K562 (cell line): ENCODE measurements around the gene MAD2L1BP. TPM values are rescaled to one million over a fixed set of nuclear protein-coding genes. Genes with fewer than 3 reads are reported as not detected.

ENCODE experiments used
- ATAC-seq: fragments of 200-7000 bp; cut with Tn5 transposase; 3 replicates; pipeline ENCODE4 v1.9.1; 2020; ENCODE audit warnings: moderate library complexity
- BruUV-seq: library from RNA; stranded (reverse); fragments of 400-500 nt; replicated peaks from 2 replicates; lab custom pipeline; 2021; lab: Mats Ljungman, UMichigan
- CTCF ChIA-PET: fragments of 300-600 bp; formaldehyde crosslinking; extraction: SDS; loops from one replicate; lab custom pipeline; 2021; ENCODE audit warnings: low intra/inter-chr PET ratio; lab: Yijun Ruan, JAX
- POLR2A ChIA-PET: fragments of 300-600, 350-650 bp; sonication (Branson Sonifier 250); formaldehyde crosslinking; extraction: SDS; loops from one replicate; lab custom pipeline; 2021; ENCODE audit warnings: antibody characterized with exemption, inconsistent platforms; lab: Yijun Ruan, JAX
- DNase-seq, 4 experiments: peaks; one replicate each; pipeline versions ENCODE4 v3.0.0 to v3.0.0-alpha.2; 2011 to 2018; ENCODE audit warnings: low spot score in 3 of 4, mixed read lengths in 3 of 4; ENCODE audit errors: extremely low read depth in 1 of 4
- FAIRE-seq: peaks from 2 replicates; lab custom pipeline; 2011; peaks lifted over from hg19 to GRCh38; lab: Jason Lieb, UNC
- H2AFZ ChIP-seq: 2 replicates; pipeline ENCODE4 v1.6.0; 2011; ENCODE audit warnings: low read depth, low read length, control low read depth, inconsistent platforms
- H3K27ac ChIP-seq: fragments of 200-600 bp; 3 replicates; pipeline ENCODE4 v1.8.0; 2011; ENCODE audit warnings: low read depth, mild to moderate bottlenecking, control low read depth, inconsistent platforms, low read length, moderate library complexity, mixed read lengths; ENCODE audit errors: extremely low read depth
- H3K27me3 ChIP-seq, 2 experiments: fragments of 300-600 bp in 1 of 2; 2 replicates in 1 of 2; 3 replicates in 1 of 2; pipeline versions ENCODE4 v1.6.0 to v1.8.0; 2011; ENCODE audit warnings: inconsistent platforms in 2 of 2, low read length in 2 of 2, mild to moderate bottlenecking in 1 of 2, mixed read lengths in 1 of 2, moderate library complexity in 1 of 2; ENCODE audit not compliant: control insufficient read depth in 2 of 2, insufficient read depth in 2 of 2
- H3K36me3 ChIP-seq: fragments of 300-600 bp; 3 replicates; pipeline ENCODE4 v1.8.0; 2011; ENCODE audit warnings: mild to moderate bottlenecking, low read length, inconsistent platforms; ENCODE audit not compliant: control insufficient read depth, insufficient read depth
- H3K4me1 ChIP-seq, 2 experiments: fragments of 200-600 bp in 1 of 2; replicated peaks in 1 of 2; 2 replicates in 1 of 2; 3 replicates in 1 of 2; pipeline versions ENCODE4 v1.5.1 to v1.8.0; 2011; ENCODE audit warnings: inconsistent platforms in 2 of 2, low read length in 2 of 2, mild to moderate bottlenecking in 1 of 2, mixed read lengths in 1 of 2, moderate library complexity in 1 of 2; ENCODE audit not compliant: control insufficient read depth in 2 of 2, insufficient read depth in 2 of 2
- H3K4me2 ChIP-seq: 2 replicates; pipeline ENCODE4 v1.6.1; 2011; ENCODE audit warnings: low read length, control low read depth, inconsistent platforms, mixed read lengths; ENCODE audit not compliant: insufficient read depth
- H3K4me3 ChIP-seq: fragments of 200-600 bp; sonication (generic), shearing (Covaris generic); 2 replicates; pipeline ENCODE4 v1.5.1; 2016; ENCODE audit warnings: control low read depth, inconsistent platforms
- H3K79me2 ChIP-seq: fragments of 200-600 bp; 3 replicates; pipeline ENCODE4 v1.8.0; 2011; ENCODE audit warnings: low read length, inconsistent platforms; ENCODE audit not compliant: control insufficient read depth, insufficient read depth
- H3K9ac ChIP-seq, 2 experiments: 2 replicates each; pipeline versions ENCODE4 v1.6.0 to v1.6.1; 2011; ENCODE audit warnings: low read depth in 2 of 2, low read length in 2 of 2, control low read depth in 1 of 2, inconsistent platforms in 1 of 2, mild to moderate bottlenecking in 1 of 2, mixed read lengths in 1 of 2; ENCODE audit not compliant: insufficient read depth in 1 of 2
- H3K9me1 ChIP-seq: one replicate; pipeline ENCODE4 v1.6.0; 2011; ENCODE audit warnings: inconsistent platforms, mild to moderate bottlenecking, low read length, moderate library complexity; ENCODE audit not compliant: control insufficient read depth, insufficient read depth
- H3K9me3 ChIP-seq: replicated peaks from 2 replicates; pipeline ENCODE4 v1.5.1; 2011; ENCODE audit warnings: low read depth, low read length, inconsistent platforms; ENCODE audit not compliant: control insufficient read depth, insufficient read depth
- H4K20me1 ChIP-seq: replicated peaks from 2 replicates; pipeline ENCODE4 v1.6.1; 2011; ENCODE audit warnings: low read length, inconsistent platforms, mixed read lengths; ENCODE audit not compliant: control insufficient read depth, insufficient read depth
- BRD4 ChIP-seq: fragments of 200-600 bp; sonication (generic); IDR thresholded peaks from 2 replicates; pipeline ENCODE4 v1.6.1; 2017; ENCODE audit warnings: inconsistent platforms
- FOXA3 ChIP-seq, 2 experiments: fragments of 450-650 bp in 1 of 2; sonication (generic) in 1 of 2; formaldehyde crosslinking; IDR thresholded peaks in 1 of 2; conservative IDR thresholded peaks in 1 of 2; 2 replicates each; pipeline versions ENCODE4 v1.4.0 to v1.8.0; 2020 to 2022; ENCODE audit warnings: mild to moderate bottlenecking in 2 of 2, missing genetic modification reagents in 1 of 2
- KAT2B ChIP-seq: IDR thresholded peaks from one replicate; pipeline ENCODE4 v1.6.1; 2012; ENCODE audit warnings: low read depth, mild to moderate bottlenecking, control low read depth, inconsistent platforms, low read length, moderate library complexity
- POLR2G ChIP-seq: fragments of 200-400 bp; formaldehyde crosslinking; IDR thresholded peaks from 2 replicates; pipeline ENCODE4 v1.6.1; 2017; ENCODE audit warnings: low read depth, mild to moderate bottlenecking, antibody characterized with exemption, low read length, moderate library complexity
- POLR3A ChIP-seq: IDR thresholded peaks from 2 replicates; pipeline ENCODE4 v1.6.1; 2011; ENCODE audit warnings: borderline replicate concordance, mild to moderate bottlenecking, moderate library complexity; ENCODE audit not compliant: insufficient read length, insufficient read depth; ENCODE audit errors: extremely low read depth
- SMARCE1 ChIP-seq: fragments of 450-650 bp; IDR thresholded peaks from 2 replicates; pipeline ENCODE4 v1.7.1; 2016; ENCODE audit warnings: mild to moderate bottlenecking
- TAL1 ChIP-seq: fragments of 450-650 bp; IDR thresholded peaks from 2 replicates; pipeline ENCODE4 v1.6.1; 2016; ENCODE audit warnings: mild to moderate bottlenecking
- ZNF696 ChIP-seq: fragments of 250-450 bp; sonication (Bioruptor Pico); conservative IDR thresholded peaks from 2 replicates; pipeline ENCODE4 v1.4.0; 2020; ENCODE audit warnings: mild to moderate bottlenecking, moderate library complexity
- WGBS: fragments of 100-300 bp; shearing (Covaris generic); methylation state at CpG from one replicate; pipeline ENCODE4 v1.1.6; 2016; ENCODE audit warnings: low coverage, mixed read lengths; ENCODE audit not compliant: insufficient coverage; ENCODE audit errors: missing lambda C conversion rate; 5-methylcytosine and 5-hydroxymethylcytosine counted together
- in situ Hi-C: fragments of 300-500 bp; cut with MboI; formaldehyde crosslinking; loops from 4 replicates; pipeline ENCODE4 v1.15.0; 2018; ENCODE audit warnings: inconsistent platforms, mixed read lengths
- intact Hi-C: fragments of 100-400 bp; cut with micrococcal nuclease; formaldehyde crosslinking; loops from 2 replicates; pipeline ENCODE4 v1.14.2; 2022
- polyA plus RNA-seq, 8 experiments: library from polyadenylated mRNA; depleted of rRNA in 4 of 8; stranded (reverse) in 5 of 8; unstranded in 3 of 8; fragments of >200 nt; fragmentation: Nextera tagmentation in 2 of 8; fragmentation: Illumina TruSeq in 1 of 8; extraction: Ambion mirVana in 2 of 8; extraction: Trizol in 1 of 8; gene quantifications; 2 replicates each; pipeline versions ENCODE4 v1.2.1 to v1.2.3, GENCODE V29; 2011 to 2014; ENCODE audit warnings: inconsistent platforms in 1 of 8, missing spikeins in 1 of 8
- total RNA-seq, 7 experiments: library from RNA; depleted of rRNA in 6 of 7; stranded (reverse); fragments of >200 nt in 6 of 7; fragmentation: Illumina TruSeq in 2 of 7; extraction: Trizol in 2 of 7; gene quantifications; 2 replicates each; pipeline versions ENCODE4 v1.2.1 to v1.2.3, GENCODE V29; 2011 to 2021; ENCODE audit warnings: low replicate concordance in 1 of 7

MAD2L1BP gene
- total and polyA plus RNA-seq, 9 of the 15 experiments (the other 6 are each of a cell fraction or from before 2014, with no cell fraction given), result 69.7 to 321 (median 111) TPM

DNA sequence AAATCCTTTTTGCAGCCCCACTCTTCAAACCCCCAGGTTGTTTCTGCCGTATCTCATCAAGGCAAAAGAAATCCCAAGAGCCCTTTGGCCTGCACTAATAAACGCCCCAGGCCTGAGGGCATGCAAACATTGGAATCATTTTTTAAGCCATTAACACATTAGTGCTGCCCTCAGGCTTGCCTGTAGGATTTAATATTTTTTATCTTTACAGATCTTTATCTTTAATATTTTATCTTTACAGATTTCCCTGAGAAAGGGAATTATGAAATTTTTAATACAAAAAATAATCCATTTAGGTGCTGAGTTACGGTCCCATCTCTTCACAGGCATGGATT lies 21.3 kb upstream of the MAD2L1BP start:
- H4K20me1 ChIP-seq, result no peaks in the 10 kb centered on the region
- peaks cover 5 to 9% of the 10 kb centered on the region in 2 experiments; a peak in 4 of 5 replicates for H3K4me1 ChIP-seq
- no peak overlapping the region for H3K4me2 ChIP-seq
- no peaks in the 10 kb centered on the region for H3K9me3 ChIP-seq
- intact Hi-C loops, result no loop called here
- DNase-seq, result no peak
- POLR2A ChIA-PET, result interaction anchor here (0.7 to 8.4 kb wide), 8 partner anchors 8 to 299 kb away, joined by 3 to 135 read pairs (median 4); partner anchors contain the start of gene GTPBP2
- H3K79me2 ChIP-seq, result no peaks in the 10 kb centered on the region
- no peaks in the 10 kb centered on the region for H3K27me3 ChIP-seq
- H3K27ac ChIP-seq, result no peak overlapping the region
- no peak for FAIRE-seq
- CTCF ChIA-PET, result interaction anchor here (0.8 kb wide), 1 partner anchor 10 kb away, joined by 3 read pairs; no protein-coding TSS in a partner anchor
- peaks cover 54% of the 10 kb centered on the region for H3K36me3 ChIP-seq
- 85% methylated on average over 3 of the region's 3 CpGs for WGBS
- H3K9ac ChIP-seq, result no peak overlapping the region
- TF ChIP-seq SMARCE1, result no peak
- peak; percentile 23; the same call in 1 of the 2 replicates for TF ChIP-seq POLR2G
- TF ChIP-seq FOXA3 (CRISPR knock-in tag; conservative IDR thresholded peaks at IDR 0.05 in 1 of 2, IDR thresholded peaks at IDR 0.05 in 1 of 2), result no peak
- no peak for TF ChIP-seq BRD4
- no peak for TF ChIP-seq POLR3A
- TF ChIP-seq KAT2B, result no peak
- TF ChIP-seq TAL1, result no peak
- no peak for TF ChIP-seq ZNF696 (CRISPR knock-in tag)
- TF ChIP-seq, all 486 proteins: peak for 1
- Histone ChIP-seq H3K9me1 (no peaks in the 10 kb centered on the region), H3K4me3 (no peak overlapping the region), H2AFZ (no peak overlapping the region)
- ATAC-seq, result no peak
- in situ Hi-C loops, result no loop called here
- BruUV-seq, result no TSS peak
